ENCODE results near the gene PLXNC1. TPM values are rescaled to one million over a fixed set of nuclear protein-coding genes. Genes with fewer than 3 reads are reported as not detected.

Gene PLXNC1
- total and polyA plus RNA-seq, 3 donors from 2014 or later = 36.5 to 201 (median 96.5) TPM

- no peaks in the 10 kb centered on the region for H3K9me3 ChIP-seq
- DNase-seq = no peak
- no peak overlapping the region for H3K27ac ChIP-seq
- no peak overlapping the region for H3K4me3 ChIP-seq
- 84 to 86% methylated on average over 6 to 21 of the region's 21 CpGs for WGBS, 2 donors
- intact Hi-C loops (cut with DNase I; ENCODE audit: low total_unique reads) = loop anchor here (5.0 kb wide), 1 partner anchor 392 kb away; no protein-coding TSS in a partner anchor
- H3K27me3 ChIP-seq = no peaks in the 10 kb centered on the region
- H3K4me1 ChIP-seq = no peaks in the 10 kb centered on the region
- no peaks in the 10 kb centered on the region for H3K36me3 ChIP-seq (ENCODE audit: low read depth, missing control alignments)
- TF ChIP-seq CTCF (IDR thresholded peaks at IDR 0.05) (no peak), POLR2A (IDR thresholded peaks at IDR 0.05) (no peak)
Observed at GRCh38 chr12:94139816-94140215, 8.6 kb upstream of the PLXNC1 start.

GRCh38 chr12:94140556-94140955 is 7.8 kb upstream of the PLXNC1 start:
- TF ChIP-seq CTCF (IDR thresholded peaks at IDR 0.05) = no peak
- TF ChIP-seq POLR2A (IDR thresholded peaks at IDR 0.05) = no peak
- no peak overlapping the region for H3K27ac ChIP-seq
- peaks cover under 1% of the 10 kb centered on the region for H3K4me1 ChIP-seq
- intact Hi-C loops (cut with DNase I; ENCODE audit: low total_unique reads) = loop anchor here (5.0 kb wide), 1 partner anchor 392 kb away; no protein-coding TSS in a partner anchor
- no peaks in the 10 kb centered on the region for H3K27me3 ChIP-seq
- no peaks in the 10 kb centered on the region for H3K9me3 ChIP-seq
- no peak for DNase-seq
- no peaks in the 10 kb centered on the region for H3K36me3 ChIP-seq (ENCODE audit: low read depth, missing control alignments)
- 88 to 95% methylated on average over 6 to 13 of the region's 13 CpGs for WGBS, 2 donors
- H3K4me3 ChIP-seq = no peak overlapping the region

- Histone ChIP-seq H3K9me3 (no peaks in the 10 kb centered on the region), H3K27ac (no peak overlapping the region), H3K4me3 (no peak overlapping the region), H3K27me3 (no peaks in the 10 kb centered on the region), H3K36me3 (ENCODE audit: low read depth, missing control alignments) (no peaks in the 10 kb centered on the region), H3K4me1 (peaks cover 4% of the 10 kb centered on the region)
- DNase-seq = no peak
- 91 to 94% methylated on average over 12 to 13 of the region's 15 CpGs for WGBS, 2 donors
- TF ChIP-seq POLR2A (IDR thresholded peaks at IDR 0.05) (no peak), CTCF (IDR thresholded peaks at IDR 0.05) (no peak)
- intact Hi-C loops (cut with DNase I; ENCODE audit: low total_unique reads) = loop anchor here (5.0 kb wide), 1 partner anchor 391 kb away; no protein-coding TSS in a partner anchor
Observed at GRCh38 chr12:94141004-94141764, 7.2 kb upstream of the PLXNC1 start.

GRCh38 chr12:94141892-94142291 is 6.5 kb upstream of the PLXNC1 start:
- no peak overlapping the region for H3K27ac ChIP-seq
- DNase-seq = no peak
- H3K36me3 ChIP-seq (ENCODE audit: low read depth, missing control alignments) = no peaks in the 10 kb centered on the region
- 80 to 91% methylated on average over 3 of the region's 3 CpGs for WGBS, 2 donors
- intact Hi-C loops (cut with DNase I; ENCODE audit: low total_unique reads) = loop anchor here (5.0 kb wide), 1 partner anchor 390 kb away; no protein-coding TSS in a partner anchor
- H3K27me3 ChIP-seq = no peaks in the 10 kb centered on the region
- peaks cover 11% of the 10 kb centered on the region for H3K4me1 ChIP-seq
- H3K9me3 ChIP-seq = no peaks in the 10 kb centered on the region
- TF ChIP-seq POLR2A (IDR thresholded peaks at IDR 0.05) = no peak
- TF ChIP-seq CTCF (IDR thresholded peaks at IDR 0.05) = no peak
- H3K4me3 ChIP-seq = no peak overlapping the region
